Activated gamma-delta T cell treated with anti-CD3 and anti-CD28 coated beads, Interleukin-2, amount 50 U/mL, for 16 hours (primary cell): Measurements from ENCODE around the gene UFC1.
A peak's percentile ranks its signal among the peaks of the same experiment; 100 is the strongest.

Source experiments
- DNase-seq: peaks from one replicate; pipeline ENCODE4 v3.0.0-alpha.2; 2020; ENCODE audit warnings: low read depth

Gene UFC1

DNA sequence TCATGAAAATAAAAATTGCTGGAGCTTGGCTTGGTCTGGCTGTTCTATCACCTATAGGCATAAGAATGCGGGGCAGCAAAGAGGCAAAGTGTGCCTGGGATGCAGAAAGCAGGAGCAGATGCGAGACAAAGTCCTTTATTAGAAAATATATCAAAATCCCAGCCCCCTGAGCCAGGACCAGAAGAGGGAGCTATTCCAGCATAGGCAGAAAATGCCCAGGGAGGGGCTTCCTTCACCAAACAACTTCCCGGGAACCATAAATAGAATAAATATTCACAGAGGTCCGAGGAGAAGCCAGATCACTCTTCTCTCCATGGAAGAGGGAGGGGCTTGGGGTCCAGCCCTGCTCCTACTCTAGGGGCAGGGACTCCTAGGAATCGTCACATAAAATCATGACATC lies 17.4 kb downstream of the UFC1 start:
- no peak for DNase-seq

DNA sequence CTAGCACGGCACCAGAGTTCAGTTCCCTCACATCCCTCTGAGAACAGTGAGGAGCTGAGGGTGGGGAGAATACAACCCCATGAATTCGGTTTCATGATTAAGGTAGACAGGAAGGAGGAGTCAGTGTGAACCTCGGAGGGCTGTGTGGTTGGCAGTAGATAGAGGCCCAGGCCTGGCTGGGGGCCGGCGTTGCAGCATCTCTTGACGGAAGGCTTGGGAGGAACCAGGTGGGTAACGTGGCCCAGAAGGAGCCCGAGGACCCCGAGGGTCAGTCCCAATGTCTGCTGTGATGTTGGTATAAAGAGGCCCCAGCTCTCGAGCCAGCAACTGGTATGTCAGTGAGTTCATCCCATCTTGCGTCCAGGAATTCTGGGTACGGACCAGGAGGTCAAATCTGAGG lies 17.9 kb downstream of the UFC1 start:
- DNase-seq, result no peak

DNA sequence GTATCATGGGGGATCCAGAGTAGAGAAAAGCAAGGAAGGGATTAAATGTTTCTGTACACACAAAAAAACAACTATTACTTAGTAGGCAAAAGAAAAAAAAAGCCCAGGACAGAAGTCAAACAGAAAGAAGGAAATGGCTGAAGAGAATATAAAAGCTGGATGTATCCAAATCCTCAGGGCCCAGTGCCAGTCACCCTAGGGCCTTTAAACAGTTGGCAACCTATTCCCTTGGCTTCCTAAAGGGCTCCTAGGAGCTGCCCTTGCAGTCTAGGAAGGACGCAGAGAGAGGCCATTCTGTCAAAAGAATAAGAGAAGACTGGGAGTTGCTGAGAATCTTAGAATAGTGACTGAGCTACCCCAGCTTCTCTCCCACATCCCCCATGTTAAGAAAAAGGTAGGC lies 18.6 kb downstream of the UFC1 start:
- no peak for DNase-seq

DNA sequence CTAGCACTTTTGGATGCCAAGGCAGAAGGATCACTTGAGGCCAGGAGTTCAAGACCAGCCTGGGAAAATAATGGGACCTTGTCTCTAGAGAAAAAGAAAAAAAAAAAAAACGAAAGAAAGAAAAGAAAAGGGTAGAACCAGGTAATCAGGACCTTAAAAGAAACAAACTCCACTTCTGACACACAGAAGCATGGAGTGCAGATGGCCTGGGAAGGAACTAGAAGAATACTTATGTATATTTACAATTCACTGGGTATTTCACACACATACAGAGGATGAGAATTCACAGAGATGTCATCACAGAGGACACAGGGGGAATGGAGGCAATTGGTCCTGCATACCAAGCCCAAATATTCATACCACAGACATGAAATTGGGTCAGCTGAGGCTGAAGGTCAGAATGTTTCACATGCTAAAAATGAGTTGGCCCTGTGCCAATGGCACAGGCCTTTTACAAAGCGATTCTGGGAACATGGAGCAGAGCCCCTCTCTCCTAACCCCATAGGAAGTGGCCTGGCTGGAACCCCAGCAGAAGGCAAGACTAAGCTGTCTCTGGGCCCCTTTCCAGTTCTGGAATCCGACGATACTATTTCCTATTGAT lies 19.1 kb downstream of the UFC1 start:
- no peak for DNase-seq

DNA sequence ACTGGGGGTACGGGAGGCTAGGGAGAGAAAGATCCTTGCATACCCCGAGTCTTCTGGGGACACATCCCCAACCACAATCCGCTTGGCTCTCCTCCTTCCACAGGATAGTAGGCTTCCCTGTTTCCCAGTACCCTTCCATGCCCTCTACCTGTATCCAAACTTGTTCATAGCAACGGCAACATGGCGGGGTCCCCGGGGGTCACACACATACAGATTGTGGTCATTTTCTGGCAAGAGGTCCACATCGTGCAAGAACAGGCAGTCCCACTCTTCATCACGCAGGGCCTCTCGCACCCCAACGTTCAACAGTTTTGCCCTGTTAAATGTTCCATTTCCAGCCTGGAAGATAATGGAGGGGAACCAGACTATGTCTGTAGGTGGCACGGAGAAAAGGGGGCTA lies 19.9 kb downstream of the UFC1 start:
- DNase-seq, result no peak

DNA sequence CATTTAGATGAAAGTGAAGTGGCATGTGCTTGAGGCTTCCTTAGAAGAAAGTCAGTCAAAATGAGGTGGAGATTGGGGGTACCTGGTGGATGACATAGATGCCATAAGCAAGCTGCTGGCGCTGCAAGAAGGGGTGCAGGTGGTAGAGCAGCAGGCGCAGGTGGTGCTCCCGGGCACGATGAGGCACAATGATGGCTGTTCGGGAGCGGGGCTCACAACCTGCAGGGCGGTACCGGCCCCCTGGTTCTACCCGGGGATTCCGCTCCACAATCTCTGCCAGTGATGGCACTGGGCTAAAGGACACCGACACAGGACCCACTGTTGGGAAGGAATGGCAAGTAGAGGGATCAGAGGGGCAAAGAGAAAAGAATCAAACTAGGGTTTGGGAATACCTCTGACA lies 21.1 kb downstream of the UFC1 start:
- DNase-seq, result no peak

DNA sequence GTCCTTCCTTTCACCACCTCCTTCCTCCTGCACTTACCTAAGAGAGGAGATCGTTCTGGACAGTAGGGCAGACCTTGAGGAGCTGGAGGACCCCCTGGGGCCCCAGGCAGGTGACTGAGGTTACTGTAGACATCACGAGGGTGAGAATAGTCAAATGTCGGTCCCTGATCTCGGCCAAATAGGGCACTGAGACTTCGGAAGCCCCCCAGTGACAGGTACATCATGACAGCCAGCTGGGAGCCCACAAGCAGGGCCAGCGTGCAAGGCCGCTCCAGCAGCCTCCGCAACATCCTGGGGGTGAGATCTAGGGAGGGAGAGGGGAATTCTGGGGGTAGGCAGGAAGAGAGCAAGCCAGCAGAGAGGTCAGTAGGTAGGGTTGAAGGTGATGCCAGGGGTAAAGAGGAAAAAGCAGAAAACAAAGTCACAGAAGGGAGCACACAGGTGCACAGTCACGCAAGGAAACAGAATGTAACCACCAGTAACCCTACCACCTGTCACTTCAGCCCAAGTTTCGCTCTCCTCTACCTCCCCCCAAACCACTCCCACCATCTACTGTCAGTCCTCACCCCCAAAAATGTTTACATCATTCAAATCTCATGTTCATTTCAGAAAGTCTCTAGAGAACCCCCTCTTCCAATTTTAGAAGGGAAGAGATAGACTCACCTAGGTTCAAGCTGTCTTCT lies 22.1 kb downstream of the UFC1 start:
- DNase-seq, result no peak

DNA sequence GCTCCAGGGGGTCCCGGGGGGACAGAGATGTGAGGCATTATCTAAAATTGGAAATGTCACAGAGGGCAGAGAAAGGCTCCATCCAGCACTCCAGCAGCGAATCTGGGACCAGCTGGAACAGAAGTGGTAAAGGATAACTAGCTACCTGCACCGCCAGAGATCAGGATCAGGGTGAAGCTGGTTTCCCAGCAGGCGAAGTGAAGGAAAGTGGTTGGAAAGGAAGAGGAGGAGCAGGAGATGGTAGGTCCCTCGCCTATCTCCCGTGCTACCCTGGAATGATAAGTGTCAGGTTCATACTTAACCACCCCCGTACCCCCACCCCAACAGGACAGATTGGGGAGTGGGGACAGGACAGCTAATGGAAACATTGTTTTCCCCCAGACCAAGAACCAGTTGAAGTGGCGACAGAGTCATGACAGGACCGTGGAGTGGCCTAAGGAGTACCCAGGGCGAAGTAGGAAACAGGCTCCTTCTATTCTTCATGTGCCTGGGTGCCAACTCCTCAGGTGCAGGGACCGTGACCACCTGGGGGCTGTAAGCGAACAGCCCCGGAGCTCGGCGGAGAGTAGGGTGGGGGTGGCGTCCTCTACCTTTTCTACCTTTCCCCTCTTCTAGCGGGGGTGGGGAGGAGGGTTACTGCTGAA lies 22.8 kb downstream of the UFC1 start:
- no peak for DNase-seq

DNA sequence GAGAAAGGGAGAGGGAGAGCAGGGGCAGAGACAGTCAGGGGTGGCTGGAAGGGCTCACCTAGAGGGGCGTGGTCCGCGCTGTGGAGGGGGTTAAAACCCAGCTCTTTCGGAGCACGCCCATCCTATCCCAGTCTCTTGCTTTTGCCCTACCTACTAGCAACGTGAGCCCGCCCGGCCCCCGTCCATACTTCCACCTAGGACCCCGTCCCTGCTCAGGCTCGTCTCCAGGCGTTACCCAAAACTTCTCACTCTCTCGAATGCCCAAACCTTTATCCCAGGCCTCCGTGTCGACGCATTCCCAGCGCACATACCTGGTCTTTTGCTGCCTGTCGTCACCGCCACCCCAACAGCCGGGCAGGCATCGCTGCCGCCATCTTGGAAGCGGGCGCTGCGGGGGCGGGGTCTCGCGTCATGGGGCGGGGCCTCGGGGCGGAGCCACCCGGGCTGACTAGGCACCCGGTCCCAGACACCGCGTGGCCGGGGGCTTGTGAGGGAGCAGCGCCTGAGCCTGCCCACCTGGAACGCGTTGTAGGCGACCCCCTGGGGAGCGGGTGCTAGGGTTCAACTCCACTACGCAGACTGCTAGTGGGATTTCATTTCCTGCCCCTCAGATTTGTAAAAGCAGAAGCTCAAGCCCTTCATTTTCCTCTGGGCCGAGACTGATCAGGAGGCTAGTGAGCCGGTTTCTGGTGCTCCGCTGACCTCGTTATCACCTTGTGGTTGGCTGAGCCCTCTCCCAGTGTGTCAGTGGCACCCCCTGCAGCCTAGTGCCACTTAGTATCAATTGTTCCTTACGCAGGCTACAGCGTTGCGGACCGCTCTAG lies 23.5 kb downstream of the UFC1 start, which contains the start of gene B4GALT3:
TSS of gene B4GALT3 (minus strand) at position 396 of the 824 bp plus-strand sequence. CDS start 1,447 bp downstream, outside the sequence.
- peak; percentile 94 for DNase-seq

DNA sequence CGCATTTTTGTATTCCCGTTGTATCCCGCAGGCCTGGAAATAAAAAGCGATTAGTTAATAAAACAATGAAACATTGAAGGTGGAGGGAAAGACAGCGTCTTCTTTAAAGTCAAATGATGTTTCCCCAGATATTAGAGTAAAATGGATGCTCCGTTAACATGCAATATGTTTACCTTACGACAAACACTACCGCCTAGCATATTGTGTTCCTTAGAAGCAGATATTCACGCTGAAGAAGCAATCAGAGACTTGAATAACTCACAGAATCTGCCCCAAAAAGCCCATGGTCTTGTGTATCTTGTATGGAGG lies 24.1 kb downstream of the UFC1 start:
- no peak for DNase-seq

DNA sequence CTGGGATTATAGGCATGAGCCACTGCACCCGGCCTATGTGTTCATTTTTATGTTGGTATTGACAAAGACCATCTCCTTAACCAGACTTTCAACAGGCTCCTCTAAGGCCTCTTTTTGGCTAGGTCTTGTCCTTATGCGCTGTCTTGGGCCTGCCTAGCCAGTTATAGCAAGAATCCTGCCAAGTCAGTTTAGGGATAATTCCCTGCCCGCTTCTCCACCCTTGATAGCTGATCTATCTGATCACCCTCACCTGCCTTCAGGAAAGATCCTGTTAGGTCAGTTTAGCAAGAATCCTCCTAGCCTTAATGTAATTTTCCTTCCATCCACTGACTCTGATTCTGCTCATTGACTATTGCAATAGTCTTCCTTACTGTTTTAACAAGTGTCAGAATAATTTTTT lies 25.9 kb downstream of the UFC1 start:
- DNase-seq, result no peak

DNA sequence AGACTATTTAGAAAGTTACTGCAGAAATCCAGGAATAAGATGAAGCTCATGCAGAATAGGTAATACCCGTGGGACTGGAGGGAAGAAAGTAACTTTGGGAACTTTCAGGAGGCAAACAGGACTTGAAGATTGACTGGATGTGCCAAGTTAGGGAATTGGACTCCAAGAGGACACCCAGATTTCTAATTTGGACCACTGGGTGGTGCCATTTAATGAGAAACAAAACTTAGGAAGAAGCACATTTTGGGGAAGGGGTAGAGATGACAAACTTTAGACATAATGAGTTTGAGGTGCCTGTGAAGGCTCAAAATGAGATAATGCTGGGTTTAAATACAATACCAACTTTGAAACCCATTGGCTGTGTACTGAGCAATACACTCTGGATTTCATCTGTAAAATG lies 26.9 kb downstream of the UFC1 start:
- DNase-seq, result no peak

DNA sequence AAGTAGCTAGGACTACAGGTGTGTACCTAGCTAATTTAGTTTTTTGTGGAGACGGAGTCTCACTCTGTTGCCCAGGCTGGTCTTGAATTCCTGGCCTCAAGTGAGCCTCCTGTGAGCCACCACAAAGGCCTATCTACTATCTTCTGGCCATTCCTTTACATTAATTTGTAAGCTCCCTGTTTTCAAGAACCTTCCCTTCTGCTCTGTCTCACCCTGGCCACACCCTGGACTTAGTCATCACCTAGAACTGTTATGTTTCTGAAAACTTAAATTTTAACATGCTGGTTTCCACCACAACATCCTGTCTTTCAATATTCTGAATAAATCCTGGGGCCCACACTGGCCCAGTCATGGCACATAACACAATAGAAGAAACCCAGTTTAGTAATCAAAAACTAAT lies 28.4 kb downstream of the UFC1 start:
- DNase-seq, result peak; percentile 42

DNA sequence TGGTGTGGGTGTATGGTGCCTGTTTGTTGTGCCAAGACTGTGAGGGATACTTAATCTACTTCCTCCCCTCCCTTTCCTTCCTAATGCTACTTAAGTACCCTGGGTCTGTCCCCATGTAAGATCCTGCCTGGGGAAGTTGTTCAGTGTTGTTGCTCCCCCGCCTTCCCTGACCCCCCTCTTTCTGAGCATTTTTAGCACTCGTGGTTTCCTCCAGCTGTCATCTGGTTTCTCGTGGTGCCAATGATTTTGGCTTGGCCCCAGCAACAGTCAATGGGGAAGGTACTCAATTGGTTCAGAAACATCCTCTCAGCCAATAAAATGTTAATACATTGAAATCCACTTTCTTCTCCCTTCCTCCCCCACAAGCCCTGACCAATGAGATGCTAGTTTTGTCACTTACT lies 31.5 kb downstream of the UFC1 start:
- DNase-seq, result peak; percentile 67

DNA sequence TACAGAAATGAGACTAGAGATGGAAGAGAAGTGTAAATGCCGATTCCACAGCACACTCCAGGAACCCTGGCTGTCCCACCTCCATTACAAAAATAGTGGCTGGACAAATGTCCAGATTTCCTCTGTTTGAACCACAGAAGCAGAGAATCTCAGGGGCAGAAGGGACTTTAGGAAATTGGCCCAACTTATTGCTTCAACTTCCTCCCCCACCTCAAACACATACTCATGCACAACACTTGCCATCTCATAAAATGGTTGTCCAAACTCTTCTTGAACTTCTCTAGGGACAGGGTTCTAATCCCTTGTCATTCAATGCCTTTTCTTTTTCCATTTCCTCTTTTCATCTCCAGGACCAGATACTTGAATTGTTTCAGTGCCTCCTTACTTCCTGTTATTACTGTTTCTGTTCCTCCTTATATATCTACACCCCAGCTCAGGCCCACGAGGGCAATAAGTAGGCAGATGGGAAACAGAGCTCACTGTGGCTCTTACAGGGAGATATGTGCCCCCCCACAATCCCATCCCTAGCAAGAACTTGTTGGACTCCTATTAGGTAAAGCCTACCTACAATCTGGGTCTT lies 32.0 kb downstream of the UFC1 start:
- no peak for DNase-seq

DNA sequence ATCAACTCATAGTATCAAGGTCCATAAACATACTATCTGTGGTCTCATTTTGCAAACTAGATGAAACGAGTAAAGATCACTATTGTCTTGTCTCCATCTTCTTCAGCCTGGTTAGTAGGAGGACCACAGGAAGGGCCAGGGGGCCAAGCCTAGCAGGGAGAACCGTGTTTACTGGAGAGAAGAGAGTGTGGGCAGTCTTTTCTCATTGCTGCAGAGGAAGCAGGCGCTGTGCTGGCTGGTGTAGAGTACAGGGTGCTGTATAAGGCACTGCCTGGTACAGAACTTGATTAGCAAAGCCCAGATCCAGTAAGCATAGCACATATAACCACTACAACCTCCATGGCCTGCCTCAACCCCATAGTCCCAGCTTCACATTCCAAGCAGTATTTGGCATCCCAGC lies 33.5 kb downstream of the UFC1 start:
- DNase-seq, result no peak

DNA sequence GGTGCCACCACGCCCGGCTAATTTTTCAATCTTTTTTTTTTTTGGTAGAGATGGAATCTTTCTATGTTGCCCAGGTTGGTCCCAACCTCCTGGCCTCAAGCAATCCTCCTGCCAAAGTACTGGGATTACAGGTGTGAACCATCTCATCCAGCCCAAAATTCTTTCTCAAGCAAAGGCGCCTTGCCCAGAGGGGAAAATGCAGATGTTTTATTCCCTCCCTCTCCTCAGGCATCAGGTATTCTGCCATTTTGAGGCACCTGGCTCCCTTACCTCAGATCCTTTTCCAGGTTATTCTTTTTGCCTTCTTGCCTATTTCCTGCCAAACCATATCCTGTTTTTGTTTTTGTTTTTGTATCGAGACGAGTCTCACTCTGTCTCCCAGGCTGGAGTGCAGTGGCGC lies 34.6 kb downstream of the UFC1 start:
- DNase-seq, result no peak

DNA sequence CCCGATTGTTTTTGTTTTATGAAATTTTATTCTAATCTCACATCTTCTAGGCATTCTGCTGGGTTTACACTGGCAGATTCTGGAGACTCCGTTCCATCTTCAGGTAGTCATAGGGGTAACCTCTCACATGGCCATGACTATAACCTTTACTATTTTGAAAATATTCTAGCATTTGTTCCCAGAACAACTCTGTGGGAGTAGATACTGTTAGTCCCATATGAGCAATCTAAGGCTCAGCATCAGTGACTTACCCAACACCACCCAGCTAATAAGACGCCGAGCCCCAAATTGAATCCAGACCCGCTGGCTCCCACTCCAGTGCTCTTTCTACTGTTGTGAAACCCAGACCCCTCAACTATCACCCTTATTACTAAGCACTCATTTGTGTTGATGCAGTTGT lies 35.3 kb downstream of the UFC1 start:
- DNase-seq, result no peak

DNA sequence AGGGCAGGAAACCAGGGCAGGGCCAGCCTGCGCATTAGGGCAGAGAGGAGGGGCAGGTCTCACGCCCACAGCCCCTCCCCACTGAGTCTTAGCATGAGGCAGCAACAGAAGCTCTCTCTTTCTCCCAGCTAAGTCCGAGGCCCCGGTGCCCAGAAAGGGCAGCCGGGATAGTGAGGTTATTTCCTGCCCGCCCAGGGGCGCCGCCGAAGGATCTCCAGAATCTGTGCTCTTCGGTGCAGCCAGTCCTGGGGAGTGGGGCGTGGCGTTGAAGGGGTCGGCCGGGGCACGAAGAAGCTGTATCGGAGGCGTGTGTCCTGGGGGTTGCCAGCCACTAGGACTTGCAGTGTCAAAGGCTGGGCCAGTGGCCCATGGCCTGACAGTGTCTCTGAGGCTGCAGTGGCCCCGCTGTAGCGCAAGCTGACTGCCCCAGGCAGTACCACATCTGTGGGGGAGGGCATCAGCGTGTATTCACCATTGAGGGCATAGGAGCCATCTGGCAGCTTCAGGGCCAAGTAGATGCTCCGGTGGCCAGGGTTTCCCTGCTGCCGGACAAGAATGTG lies 37.3 kb downstream of the UFC1 start:
- no peak for DNase-seq

DNA sequence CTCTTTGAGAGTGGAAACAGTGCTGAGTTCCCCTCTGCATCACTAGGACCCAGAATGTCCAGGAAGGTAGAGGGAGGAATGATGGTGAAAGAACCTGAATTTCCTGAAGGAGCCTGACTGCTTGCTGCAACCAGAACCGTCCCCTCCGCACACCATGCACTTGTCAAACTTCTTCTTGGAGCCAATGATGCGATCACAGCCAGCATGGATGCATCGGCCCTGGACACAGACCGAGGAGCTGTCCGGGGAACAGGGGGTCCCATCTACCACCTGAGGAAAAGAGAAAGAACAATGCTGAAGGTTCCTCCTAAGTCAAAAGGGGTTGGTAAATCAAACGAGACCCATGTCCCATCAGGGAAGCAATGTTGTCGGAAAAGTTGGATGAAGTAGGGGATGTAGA lies 38.2 kb downstream of the UFC1 start:
- DNase-seq, result no peak

DNA sequence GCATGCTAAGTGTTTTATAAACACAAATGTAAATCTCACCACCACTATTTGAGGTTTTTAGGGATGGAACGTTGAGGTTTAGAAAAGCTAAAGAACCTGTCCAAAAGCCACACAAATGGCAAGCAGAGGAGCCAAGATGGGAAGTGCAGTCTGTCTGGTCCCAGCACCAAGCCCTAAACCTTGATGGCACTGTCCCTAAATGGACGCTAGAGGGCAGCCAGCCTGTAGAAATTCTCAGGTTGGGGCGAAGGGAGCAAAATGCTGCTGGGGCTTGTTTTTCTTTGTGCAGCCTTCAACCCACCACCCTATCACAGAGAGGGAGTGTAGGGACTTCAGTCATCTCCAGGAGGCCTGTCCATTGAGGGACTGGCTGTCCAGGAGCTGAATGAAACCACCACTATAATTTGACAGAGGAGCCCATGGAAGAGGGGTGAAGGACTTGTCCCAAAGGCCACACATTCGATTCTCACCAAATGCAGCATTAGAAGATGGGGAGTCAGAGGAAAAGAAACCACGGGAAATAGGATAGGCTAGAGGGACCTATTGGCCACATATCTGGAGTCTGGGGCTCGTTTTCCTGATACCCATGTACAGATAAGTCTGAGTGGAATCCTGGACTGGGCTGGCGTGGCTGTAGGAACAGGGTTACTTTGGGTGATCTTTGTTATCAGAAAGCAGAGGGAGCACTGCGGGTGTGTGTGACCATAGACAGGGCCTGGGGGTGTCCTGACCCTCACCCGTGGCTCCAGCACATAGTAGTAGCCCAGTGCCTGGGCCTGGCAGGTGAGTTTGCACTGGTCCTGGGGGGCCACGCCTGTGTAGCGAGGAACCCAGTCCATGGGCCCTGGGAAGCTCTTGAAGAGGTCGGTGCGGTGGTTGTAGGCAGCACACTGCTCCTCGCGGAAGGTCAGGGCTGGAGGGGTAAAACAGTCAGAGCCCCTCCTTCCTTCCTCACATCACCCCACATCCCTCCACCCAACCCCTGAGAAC lies 39.0 kb downstream of the UFC1 start:
- peak; percentile 52 for DNase-seq
